Esophagus squamous epithelium (tissue), 4 donors: ENCODE data around the gene ARVCF.

Source experiments
- CTCF ChIP-seq, 6 experiments: fragments of 450-650 bp in 4 of 6; fragments of 200-600 bp in 2 of 6; sonication (generic) in 2 of 6; IDR thresholded peaks; one replicate each; pipeline ENCODE4 v1.5.1; 2016 to 2019; ENCODE audit warnings: antibody characterized with exemption in 6 of 6, mild to moderate bottlenecking in 4 of 6, moderate library complexity in 4 of 6
- POLR2A ChIP-seq, 4 donors: fragments of 450-650 bp; IDR thresholded peaks; one replicate each; pipeline ENCODE4 v1.6.1; 2017; ENCODE audit warnings: antibody characterized with exemption in 4 of 4, mild to moderate bottlenecking in 4 of 4, moderate library complexity in 3 of 4

GRCh38 chr22:19955241-19956128 lies 61.1 kb downstream of the ARVCF start:
- TF ChIP-seq POLR2A (IDR thresholded peaks at IDR 0.05) (no peak), CTCF (IDR thresholded peaks at IDR 0.05) (no peak)
